ENCODE measurements around the gene ERICH2.
A peak's percentile ranks its signal among the peaks of the same experiment; 100 is the strongest.
"Not testable (repeated sequence)": the region's sequence is repeated elsewhere in the genome, so short reads cannot be mapped to it uniquely, and the experiment has no call there.

Gene ERICH2, protein sequence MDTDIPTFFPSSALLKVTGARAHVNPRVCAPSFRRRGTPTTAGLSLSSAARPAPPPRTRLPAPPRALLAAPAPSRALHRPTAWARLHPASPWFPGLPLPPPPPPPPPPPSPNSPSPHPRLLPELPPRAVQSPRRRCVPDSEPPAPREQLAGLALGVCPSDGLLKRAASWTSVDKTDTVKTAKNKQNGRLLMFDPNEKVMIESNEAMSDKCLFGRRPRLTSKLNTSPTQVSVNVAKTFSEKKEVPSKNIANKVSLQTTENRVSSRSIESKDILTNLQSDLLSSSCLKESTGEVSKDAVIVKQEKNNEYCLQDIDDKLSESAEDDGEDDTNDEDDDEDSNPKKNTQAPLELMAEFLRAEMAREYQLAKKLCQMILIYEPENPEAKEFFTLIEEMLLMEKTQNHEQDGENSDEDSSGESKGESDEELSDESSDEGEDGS

DNA sequence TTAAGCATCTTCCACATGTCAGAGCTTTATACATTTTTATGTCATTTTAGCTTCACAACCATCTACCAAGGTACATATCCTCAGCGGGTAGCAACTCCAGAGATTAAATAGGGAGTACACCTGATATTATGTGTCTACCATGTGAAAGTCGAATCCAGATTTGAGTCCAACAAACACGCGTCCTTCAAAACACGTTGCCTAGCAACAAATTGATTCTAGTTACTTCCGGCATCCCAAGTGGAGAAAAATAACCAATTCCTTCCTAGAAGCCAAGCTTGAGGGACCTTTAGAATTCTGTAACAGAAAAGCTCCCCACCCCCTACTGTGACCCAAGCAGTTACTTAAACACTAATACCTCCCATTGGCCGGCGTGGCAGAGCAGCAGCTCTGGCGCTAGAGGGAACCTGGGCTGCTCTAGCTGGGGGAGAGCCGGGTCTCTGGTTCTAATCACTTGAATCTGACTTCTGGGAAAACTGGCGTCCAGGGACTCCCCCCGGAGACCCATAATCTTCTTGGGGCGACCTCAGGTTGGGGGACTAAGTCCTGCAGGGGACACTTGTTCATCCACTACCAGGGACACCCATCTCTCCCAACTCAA, at the start of gene ERICH2:
TSS of gene ERICH2 (plus strand) at position 371 of the 598 bp plus-strand sequence. CDS start 304 bp downstream, outside the sequence.
- peak; percentile 81 for DNase-seq (ENCODE audit: low spot score)

DNA sequence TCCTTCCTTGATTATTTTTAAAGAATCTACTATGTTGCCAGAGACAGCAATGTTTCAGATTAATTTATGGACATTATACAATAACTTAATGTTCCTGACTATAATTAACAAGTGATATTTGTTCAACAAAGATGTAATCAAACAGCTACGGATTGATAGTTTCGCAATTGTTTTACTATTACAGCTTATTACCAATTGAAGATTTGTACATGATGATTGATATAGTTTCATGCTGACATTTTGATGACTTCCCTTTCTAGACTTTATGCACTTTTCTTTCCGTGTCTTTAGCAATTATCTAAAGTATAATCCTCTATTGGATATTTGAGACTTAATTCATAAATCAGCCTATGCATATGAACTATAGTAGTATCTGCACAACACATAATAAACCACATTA, 48.5 kb upstream of the ERICH2 start:
- DNase-seq (ENCODE audit: low spot score), result no peak

DNA sequence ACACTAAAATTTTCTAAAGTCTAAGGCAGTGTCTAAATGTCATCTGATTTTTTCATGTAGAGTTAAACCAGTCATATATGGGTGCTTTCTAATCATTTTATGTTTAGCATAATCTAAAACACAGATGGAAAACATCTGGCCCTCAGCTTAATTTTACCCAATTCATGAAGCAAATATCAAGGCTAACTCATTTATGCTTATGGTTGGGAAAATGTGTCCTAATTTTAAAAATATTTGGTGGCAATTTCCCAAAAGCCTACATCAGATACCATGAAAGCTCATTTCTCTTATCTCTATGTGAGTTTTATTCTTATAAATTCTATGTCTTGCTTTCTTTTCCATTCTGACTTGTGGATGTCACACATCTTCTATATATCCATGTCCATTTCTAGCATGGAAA, 47.9 kb upstream of the ERICH2 start:
- no peak for DNase-seq (ENCODE audit: low spot score)

DNA sequence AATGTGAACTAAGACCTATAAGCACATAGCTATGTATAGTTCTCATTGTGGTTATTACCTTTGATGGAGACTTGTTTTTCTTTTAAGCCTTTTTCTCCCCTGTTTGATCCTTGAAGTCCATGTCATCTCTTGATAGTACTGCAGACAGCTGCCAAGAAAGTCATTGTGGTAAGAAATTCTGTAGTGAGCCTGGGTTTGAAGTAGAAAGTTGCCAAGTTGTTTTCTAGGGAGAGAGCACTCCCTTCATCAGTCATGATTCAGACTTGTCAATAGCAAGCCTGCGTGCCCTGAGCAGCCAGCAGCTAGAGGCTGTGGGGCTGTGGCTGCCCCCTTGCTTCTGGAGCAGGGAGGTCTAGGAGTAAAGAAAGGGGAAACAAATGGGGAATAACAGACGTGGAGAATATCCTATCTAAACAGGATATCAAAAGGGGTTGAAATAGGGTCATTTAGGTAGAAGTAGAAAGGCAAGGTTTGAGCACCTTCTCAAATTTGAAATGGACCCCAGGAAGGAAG, 46.7 kb upstream of the ERICH2 start:
- no peak for DNase-seq (ENCODE audit: low spot score)

DNA sequence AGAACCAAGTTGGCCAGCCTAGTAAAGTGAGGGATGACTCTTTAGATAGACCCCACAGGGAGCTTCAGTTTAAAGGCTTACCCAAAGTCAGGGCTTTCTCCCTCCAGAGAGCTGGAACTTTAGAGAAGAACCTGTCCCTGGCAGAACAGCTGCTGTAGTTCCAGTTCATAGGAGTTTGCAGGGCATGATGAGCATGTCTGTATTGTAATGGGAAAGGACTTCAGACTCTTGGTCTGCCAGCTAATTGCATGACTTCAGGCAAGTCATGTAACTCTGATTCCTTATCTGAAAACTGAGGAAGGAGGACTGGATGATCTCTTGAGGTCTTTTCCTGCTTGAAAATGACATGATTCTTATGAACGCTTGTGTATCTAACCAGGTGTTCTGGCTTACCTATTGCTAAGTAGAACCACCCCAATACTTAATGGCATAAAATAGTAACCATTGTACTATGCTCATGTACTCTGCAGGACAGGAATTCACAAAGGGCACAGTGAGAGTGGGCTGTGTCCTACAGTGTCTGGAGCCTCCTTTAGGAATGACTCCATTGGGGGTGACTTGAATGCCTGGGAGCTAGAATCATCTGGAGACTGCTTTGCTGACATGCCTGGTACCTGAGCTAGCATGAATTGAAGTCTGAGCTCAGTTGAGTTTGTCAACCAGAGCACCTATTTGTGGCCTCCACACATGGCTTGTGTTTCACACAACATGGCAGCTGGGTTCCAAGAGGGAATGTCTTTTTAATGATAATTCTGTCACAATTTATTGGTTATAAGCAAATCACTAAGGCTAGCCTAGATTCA, 36.2 kb upstream of the ERICH2 start:
- DNase-seq (ENCODE audit: low spot score), result no peak

DNA sequence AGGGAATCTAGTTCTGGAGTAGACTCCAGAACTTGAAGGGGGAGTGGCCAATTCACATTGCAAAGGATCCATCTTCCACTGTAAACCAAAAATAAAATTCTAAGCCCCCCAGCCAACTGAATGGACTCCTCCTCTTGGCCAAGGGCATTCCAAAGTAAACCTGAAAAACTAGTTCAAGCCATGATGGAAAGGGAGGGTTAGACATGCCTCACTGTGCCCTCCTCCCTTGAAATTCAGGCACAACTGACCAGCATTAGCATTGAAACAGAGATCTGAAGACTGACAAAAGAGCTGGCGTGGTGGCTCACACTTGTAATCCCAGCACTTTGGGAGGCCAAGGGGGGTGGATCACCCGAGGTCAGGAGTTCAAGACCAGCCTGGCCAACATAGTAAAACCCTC, 35.6 kb upstream of the ERICH2 start:
- DNase-seq (ENCODE audit: low spot score), result not testable (repeated sequence)

DNA sequence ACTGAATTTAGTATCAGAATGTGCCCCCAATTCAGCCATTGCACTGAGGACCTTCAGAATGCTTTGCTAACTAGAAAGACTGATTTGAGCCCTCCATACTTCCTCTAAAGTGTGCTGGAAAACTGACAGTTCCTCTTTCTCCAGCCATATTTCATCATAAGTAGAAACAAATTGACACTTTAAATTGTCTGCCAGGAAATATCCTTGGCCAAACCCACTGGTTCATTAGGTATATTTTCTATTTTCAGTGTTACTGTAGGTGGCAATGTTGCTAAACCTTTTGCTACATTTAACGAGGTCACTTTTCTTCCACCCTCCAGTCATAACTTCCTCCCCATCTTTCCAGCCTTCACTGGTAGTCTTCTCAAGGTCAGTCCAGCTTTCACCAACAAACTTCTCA, 33.5 kb upstream of the ERICH2 start:
- no peak for DNase-seq (ENCODE audit: low spot score)

DNA sequence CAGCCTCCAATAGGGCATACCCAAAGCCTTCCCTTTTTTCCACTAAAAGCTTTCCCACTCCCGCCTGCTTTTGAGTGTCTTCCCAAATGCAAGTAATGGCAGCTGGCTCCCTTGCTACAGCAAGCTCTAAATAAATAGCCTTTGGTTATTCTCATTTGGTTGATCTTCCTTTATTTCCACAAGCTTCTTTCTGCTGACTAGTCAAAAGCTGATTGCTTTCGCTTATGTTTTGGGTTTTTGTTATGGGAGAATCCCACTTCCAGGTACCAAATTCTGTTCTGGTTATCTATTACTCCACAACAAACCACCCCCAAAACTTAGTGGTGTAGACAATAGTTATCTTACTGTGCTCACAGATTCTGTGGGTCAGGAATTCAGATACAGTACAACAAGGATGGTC, 32.8 kb upstream of the ERICH2 start:
- DNase-seq (ENCODE audit: low spot score), result no peak

DNA sequence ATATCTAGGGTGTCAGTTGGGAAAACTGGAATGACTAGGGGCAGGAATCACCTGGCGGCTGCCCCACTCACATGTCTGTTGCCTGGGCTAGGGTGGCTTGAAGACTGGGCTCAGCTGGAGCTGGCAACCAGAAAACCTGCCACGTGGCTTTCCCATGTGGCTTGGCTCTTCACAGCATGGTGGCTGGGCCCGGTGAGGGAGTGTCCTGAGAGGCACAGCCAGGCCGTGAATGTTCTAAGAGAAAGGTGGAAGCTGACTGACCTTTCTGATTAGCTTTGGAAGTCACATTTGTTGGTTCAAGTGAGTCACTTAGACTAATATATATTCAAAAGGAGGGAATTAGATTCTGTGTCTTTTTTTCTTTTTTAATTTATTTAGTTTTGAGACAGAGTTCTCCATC, 32.4 kb upstream of the ERICH2 start:
- no peak for DNase-seq (ENCODE audit: low spot score)

DNA sequence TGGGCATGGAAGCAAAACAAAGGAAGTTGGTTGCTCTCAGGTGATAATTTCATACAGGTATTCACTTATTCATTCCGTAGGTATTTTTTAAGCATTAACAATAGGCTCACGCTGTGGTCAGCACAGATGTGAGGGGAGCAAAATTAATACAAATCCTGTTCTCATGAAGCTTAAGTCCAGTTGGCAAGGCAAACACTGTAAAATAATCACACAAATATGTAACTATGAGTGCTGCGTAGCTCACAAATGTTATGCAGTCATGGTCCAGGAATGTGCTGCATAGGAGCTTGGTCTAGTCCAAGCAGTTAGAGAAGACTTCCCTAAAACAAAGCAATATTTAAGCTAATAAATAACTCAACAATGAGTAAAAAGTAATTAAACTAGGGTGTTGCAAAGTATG, 31.1 kb upstream of the ERICH2 start:
- no peak for DNase-seq (ENCODE audit: low spot score)

DNA sequence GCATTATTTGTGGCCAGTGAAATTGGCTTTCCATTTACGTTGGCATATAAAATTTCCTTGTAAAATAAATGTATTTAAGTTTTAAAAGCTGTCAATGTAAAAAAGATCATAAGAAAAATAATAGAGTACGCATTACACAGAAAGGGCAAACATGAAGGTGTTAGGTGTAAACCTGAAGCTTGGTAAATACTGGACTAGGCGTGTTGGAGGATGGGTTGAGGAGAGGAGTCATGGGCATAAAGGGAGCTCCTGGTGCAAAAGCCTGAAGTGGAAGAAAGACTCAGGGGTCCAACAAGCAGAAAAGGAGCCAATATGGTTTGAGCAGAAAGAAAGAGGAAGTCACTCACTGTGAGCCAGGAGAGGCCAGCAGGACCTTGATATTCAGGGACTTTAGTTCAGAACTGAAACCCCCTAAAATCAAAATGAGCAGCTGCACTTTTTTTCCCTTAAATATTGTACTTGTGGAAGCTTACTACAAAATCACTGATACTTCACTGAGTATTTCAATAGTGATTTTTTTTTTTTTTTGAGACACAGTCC, 30.6 kb upstream of the ERICH2 start:
- DNase-seq (ENCODE audit: low spot score), result no peak

DNA sequence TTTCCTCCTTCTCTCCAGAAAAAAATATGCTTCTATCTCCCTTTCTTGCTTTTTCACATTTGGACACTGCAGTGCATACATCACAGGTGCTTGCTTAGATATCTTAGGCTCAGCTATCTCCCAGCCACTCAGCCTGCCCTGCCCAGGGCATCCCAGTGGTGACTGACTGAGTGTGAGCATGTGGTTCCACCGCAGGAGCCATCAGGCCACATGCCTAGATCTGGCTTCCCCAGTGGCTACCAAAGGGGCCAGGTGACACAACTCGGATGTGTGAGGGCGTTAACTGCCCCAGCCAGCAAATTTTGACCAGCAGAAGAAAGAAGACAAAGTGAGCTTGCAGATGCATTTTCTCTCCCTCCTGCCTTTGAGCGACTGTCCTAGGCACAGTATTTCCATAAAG, 29.5 kb upstream of the ERICH2 start:
- no peak for DNase-seq (ENCODE audit: low spot score)

DNA sequence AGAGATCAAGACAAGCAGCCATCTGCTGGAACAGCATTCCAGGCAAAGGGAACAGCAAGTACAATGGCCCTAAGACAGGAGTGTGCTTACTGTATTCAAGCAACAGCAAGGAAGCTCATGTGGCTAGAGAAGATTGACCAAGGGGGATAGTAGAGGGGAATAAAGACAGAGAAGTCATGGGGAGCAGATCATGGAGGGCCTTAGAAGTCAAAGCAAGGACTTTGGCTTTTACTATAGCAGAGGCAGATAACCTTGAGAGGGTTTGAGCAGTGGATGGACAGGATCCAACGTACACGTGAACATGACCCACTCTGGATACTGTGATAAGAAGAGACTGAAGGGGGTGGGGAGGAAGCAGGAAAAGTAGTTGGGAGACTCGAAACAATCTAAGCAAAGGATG, 28.2 kb upstream of the ERICH2 start:
- no peak for DNase-seq (ENCODE audit: low spot score)

DNA sequence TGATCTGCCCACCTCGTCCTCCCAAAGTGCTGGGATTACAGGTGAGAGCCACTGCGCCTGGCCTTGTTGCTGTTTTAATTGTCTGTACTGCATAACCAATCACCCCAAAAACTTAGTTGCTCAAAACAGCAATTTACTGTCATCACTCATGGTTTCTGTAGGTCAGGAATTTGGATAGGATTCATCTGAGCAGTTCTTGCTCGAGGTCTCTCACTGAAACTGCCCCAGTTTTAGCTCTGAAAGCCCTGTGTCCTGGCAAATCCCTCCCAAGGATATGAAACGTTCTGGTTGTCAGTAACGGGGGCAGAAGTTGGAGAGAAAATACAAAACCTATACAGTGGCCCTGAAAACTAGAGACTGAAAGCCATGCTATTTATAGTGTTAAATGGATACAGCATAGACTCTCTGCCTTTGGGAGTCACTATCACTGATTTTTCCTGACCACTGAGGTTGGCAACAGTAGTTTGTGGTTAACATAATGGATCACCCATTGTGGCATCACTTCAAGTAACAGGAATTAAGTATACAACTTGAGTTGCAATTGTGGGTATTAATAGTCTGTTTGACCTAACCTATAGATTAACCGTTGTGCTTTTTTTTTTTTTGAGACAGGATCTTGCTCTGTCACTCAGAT, 27.2 kb upstream of the ERICH2 start:
- DNase-seq (ENCODE audit: low spot score), result no peak

DNA sequence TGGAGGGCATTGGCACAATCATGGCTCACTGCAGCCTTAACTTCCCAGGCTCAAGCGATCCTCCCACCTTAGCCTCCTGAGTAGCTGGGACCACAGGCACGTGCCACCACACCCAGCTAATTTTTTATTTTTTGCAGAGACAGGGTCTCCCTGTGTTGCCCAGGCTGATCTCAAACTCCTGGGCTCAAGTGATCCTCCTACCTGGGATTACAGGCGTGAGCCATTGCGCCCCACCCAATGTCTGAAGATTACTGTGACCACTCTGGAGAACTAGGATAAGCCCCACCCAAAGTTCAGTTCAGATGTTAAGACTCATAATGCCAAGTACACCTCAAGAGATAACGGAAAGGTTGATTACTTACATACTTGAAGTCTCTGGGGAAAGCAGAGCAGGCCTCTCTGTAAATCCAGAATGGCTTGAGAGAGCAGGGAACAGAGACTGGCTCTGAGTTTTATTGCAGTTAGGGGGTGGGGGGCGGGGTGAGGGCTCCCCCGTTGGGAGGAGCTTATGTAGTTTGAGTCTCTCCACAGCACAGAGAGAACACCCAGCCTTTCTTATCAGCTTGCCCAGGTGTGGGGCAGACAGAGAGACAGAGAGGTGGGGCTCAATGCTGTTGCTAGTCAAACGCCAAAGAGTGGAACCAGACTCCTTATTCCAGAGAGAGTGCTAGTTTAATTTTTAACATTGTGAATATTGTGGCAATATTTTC, 26.5 kb upstream of the ERICH2 start:
- DNase-seq (ENCODE audit: low spot score), result no peak

DNA sequence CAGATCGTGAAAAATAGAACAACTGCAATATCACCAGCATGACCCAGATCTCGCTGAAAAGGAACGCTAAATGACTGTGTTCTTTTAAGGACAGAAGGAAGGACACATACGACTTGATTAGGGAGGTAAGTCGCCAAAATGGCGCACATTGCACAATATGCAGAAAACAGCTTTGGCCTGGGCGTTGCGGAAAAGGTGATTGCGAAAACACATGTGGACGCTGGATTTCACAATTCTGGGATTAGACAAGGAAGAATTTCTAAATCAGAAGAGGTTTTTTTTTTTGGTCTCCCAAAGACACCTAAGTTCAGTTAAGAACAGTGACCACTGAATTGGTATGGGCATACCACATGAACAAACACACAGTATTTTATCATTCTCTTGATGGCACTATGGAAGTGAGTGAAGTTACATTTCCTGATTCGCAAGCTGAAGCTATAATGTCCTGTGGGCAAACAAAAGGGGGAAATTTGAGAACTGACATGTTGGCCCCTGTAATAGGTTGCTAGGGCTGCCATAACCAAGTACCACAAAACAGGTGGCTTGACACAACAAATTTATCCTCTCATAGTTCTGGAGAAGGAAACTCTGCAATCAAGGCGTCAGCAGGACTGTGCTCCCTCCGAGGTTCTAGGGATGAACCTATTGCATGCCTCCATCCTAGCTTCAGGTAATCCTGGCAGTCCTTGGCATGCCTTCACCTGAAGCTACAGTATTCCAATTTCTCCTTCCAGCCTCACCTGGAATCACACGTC, 25.8 kb upstream of the ERICH2 start:
- no peak for DNase-seq (ENCODE audit: low spot score)

DNA sequence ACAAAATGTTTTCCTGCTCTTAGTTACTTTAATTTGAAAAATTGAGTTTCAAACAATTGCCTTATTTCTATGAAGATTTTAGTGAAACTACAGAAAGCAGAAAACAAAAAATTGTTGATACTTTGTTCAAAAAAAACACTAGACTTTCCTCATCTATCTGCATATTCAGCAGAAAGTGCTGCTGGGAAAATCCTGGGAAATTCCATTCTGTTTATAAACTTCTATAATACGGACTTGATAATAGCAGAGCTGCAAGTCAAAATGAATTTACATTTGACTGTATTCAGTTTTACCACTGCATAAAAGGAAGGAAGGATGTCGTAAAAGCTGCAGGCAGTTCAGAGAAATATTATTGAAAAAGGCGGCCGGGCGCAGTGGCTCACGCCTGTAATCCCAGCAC, 24.9 kb upstream of the ERICH2 start:
- no peak for DNase-seq (ENCODE audit: low spot score)

DNA sequence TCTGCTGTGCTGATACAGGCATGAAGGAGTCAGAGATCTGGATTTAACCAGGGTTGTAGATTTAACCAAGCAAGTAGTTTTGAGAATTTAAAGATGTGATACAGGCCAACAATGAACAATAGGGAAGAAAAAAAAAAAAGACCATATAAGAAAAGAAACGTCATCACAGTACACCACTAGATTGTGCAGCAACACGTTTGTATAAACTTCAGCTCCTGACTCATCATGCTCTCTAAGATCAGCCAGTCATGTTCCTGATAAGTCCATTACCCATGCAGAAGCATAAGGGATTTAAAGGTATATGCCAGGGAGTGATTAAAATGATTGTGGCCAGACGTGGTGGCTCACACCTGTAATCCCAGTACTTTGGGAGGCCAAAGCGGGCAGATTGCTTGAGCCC, 22.3 kb upstream of the ERICH2 start:
- DNase-seq (ENCODE audit: low spot score), result no peak

DNA sequence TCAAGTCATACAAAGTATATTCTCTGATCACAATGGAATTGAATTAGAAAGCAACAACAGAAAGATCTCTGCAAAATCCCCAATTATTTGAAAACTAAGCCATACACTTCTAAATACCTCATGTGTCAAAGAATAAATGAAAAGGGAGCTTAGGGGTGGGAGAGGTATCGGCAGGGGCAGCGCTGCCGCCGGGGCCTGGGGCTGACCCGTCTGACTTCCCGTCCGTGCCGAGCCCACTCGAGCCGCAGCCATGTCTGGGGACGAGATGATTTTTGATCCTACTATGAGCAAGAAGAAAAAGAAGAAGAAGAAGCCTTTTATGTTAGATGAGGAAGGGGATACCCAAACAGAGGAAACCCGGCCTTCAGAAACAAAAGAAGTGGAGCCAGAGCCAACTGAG, 18.6 kb upstream of the ERICH2 start:
- not testable (repeated sequence) for DNase-seq (ENCODE audit: low spot score)

DNA sequence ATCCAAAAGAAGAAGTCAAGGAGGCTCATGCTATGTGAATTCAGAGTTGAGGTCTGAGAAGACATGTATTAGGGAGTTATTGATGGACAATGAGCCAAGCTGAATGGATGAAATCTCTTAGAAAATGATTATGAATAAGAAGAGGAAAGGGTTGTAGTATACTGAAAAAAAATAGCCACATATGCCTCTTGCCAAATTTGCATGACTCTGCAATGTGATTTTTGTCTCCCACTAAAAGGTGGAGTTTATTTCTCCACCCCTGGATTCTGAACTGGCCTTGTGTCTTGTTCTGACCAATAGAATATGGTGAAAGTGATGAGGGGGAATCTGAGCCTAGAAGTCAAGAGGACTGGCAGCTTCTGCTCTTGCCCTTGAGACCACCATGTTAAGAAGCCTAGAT, 8.6 kb upstream of the ERICH2 start:
- no peak for DNase-seq (ENCODE audit: low spot score)

DNA sequence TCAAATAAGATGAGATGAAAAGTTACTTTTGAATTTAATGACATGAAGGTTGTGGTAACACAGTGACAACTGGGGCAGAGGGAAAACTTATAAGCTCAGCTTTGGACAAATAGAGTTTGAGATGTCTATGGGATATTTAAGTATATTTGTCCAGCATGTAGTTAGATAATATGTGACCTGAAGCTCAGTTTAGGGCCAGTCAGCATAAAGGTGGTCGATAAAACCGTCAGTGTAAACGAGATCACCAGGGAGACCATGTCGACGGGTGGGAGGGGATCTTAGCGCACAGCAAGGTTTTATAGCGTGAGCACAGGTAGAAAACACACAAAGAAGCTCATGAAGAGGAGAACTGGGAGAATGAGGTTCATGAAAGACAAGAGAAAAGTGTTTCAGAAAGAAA, 7.4 kb upstream of the ERICH2 start:
- no peak for DNase-seq (ENCODE audit: low spot score)

Data from ecto neural progenitor cell (in vitro differentiated cells).